ENCODE data around the gene LSMEM2. TPM values are rescaled to one million over a fixed set of nuclear protein-coding genes. Genes with fewer than 3 reads are reported as not detected.
A peak's percentile ranks its signal among the peaks of the same experiment; 100 is the strongest.

The LSMEM2 gene
- polyA plus RNA-seq, 2 of the 4 experiments (the other 2 are of a cell fraction) = 0.09 TPM; not detected in 1

- POLR2A ChIA-PET = interaction anchor here (0.7 to 1.3 kb wide), 2 partner anchors 10 to 29 kb away, joined by 3 to 4 read pairs; no protein-coding TSS in a partner anchor
- ATAC-seq = no peak
- WGBS (ENCODE audit: missing lambda C conversion rate) = 34% methylated on average over 13 of the region's 13 CpGs
- Histone ChIP-seq H3K4me2 (peak overlapping the region; percentile 99), H3K4me3 (peak overlapping the region; percentile 69), H3K9me3 (no peaks in the 10 kb centered on the region), H3K27ac (peak overlapping the region; percentile 76 to 91), H3K4me1 (peaks cover 30% of the 10 kb centered on the region)
- TF ChIP-seq CBX2 (IDR thresholded peaks at IDR 0.05; ENCODE audit: borderline replicate concordance, low read depth) (no peak), PHF8 (IDR thresholded peaks at IDR 0.05; ENCODE audit: borderline replicate concordance, low read depth) (0 out of 2 replicates have a peak, but pooled peaks have one; percentile 1)
- no peak for DNase-seq (ENCODE audit: low read depth in 1 of 2, low spot score in 1 of 2)
- FAIRE-seq = no peak
- CTCF ChIA-PET = interaction anchor here (0.9 to 16.1 kb wide), 5 partner anchors 9 to 89 kb away, joined by 3 to 219 read pairs (median 12); no protein-coding TSS in a partner anchor
Observed at GRCh38 chr3:50236484-50237132, 42.3 kb upstream of the LSMEM2 start.

- 81% methylated on average over 5 of the region's 7 CpGs for WGBS (ENCODE audit: missing lambda C conversion rate)
- FAIRE-seq (no peak), ATAC-seq (no peak), DNase-seq (ENCODE audit: low read depth in 1 of 2, low spot score in 1 of 2) (no peak)
- TF ChIP-seq CBX2 (IDR thresholded peaks at IDR 0.05; ENCODE audit: borderline replicate concordance, low read depth) = no peak
- TF ChIP-seq EHMT2 (IDR thresholded peaks at IDR 0.05; ENCODE audit: low read depth) = no peak
- no peak for TF ChIP-seq RARB (CRISPR knock-in tag; IDR thresholded peaks at IDR 0.05)
- TF ChIP-seq NFE2L2 (conservative IDR thresholded peaks at IDR 0.05; ENCODE audit: low read length) = no peak
- TF ChIP-seq FOSB (CRISPR knock-in tag; IDR thresholded peaks at IDR 0.05) = no peak
- TF ChIP-seq, protein P1, sequence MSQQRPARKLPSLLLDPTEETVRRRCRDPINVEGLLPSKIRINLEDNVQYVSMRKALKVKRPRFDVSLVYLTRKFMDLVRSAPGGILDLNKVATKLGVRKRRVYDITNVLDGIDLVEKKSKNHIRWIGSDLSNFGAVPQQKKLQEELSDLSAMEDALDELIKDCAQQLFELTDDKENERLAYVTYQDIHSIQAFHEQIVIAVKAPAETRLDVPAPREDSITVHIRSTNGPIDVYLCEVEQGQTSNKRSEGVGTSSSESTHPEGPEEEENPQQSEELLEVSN (IDR thresholded peaks at IDR 0.05; ENCODE audit: borderline replicate concordance, low read depth) = no peak
- TF ChIP-seq ZNF302 (CRISPR knock-in tag; IDR thresholded peaks at IDR 0.05) = no peak
- TF ChIP-seq SMC3 (IDR thresholded peaks at IDR 0.05) = no peak
- no peak for TF ChIP-seq KDM5A (IDR thresholded peaks at IDR 0.05)
- no peak for TF ChIP-seq SREBF2 (IDR thresholded peaks at IDR 0.05)
- no peak for TF ChIP-seq RFX5 (IDR thresholded peaks at IDR 0.05)
- TF ChIP-seq NPAS2 (CRISPR knock-in tag; IDR thresholded peaks at IDR 0.05; ENCODE audit: borderline replicate concordance) = no peak
- TF ChIP-seq, protein P2, sequence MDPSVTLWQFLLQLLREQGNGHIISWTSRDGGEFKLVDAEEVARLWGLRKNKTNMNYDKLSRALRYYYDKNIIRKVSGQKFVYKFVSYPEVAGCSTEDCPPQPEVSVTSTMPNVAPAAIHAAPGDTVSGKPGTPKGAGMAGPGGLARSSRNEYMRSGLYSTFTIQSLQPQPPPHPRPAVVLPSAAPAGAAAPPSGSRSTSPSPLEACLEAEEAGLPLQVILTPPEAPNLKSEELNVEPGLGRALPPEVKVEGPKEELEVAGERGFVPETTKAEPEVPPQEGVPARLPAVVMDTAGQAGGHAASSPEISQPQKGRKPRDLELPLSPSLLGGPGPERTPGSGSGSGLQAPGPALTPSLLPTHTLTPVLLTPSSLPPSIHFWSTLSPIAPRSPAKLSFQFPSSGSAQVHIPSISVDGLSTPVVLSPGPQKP (IDR thresholded peaks at IDR 0.05; ENCODE audit: low read depth, low read length) = no peak
- TF ChIP-seq, protein P3, sequence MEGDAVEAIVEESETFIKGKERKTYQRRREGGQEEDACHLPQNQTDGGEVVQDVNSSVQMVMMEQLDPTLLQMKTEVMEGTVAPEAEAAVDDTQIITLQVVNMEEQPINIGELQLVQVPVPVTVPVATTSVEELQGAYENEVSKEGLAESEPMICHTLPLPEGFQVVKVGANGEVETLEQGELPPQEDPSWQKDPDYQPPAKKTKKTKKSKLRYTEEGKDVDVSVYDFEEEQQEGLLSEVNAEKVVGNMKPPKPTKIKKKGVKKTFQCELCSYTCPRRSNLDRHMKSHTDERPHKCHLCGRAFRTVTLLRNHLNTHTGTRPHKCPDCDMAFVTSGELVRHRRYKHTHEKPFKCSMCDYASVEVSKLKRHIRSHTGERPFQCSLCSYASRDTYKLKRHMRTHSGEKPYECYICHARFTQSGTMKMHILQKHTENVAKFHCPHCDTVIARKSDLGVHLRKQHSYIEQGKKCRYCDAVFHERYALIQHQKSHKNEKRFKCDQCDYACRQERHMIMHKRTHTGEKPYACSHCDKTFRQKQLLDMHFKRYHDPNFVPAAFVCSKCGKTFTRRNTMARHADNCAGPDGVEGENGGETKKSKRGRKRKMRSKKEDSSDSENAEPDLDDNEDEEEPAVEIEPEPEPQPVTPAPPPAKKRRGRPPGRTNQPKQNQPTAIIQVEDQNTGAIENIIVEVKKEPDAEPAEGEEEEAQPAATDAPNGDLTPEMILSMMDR (IDR thresholded peaks at IDR 0.05) = no peak
- no peak for TF ChIP-seq HOXB13 (CRISPR knock-in tag; IDR thresholded peaks at IDR 0.05; ENCODE audit: low read depth)
- TF ChIP-seq, protein P4, sequence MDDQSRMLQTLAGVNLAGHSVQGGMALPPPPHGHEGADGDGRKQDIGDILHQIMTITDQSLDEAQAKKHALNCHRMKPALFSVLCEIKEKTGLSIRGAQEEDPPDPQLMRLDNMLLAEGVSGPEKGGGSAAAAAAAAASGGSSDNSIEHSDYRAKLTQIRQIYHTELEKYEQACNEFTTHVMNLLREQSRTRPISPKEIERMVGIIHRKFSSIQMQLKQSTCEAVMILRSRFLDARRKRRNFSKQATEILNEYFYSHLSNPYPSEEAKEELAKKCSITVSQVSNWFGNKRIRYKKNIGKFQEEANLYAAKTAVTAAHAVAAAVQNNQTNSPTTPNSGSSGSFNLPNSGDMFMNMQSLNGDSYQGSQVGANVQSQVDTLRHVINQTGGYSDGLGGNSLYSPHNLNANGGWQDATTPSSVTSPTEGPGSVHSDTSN (IDR thresholded peaks at IDR 0.05) = no peak
- Histone ChIP-seq H3K4me2 (peak overlapping the region; percentile 99), H3K4me3 (peak overlapping the region; percentile 69), H3K9me3 (no peaks in the 10 kb centered on the region), H3K27ac (peak overlapping the region; percentile 76 to 91; a peak in 4 of 6 replicates), H3K4me1 (peaks cover 30% of the 10 kb centered on the region)
- POLR2A ChIA-PET = interaction anchor here (0.7 kb wide), 1 partner anchor 9 kb away, joined by 3 read pairs; no protein-coding TSS in a partner anchor
- CTCF ChIA-PET = interaction anchor here (0.6 to 16.1 kb wide), 6 partner anchors 10 to 188 kb away, joined by 3 to 219 read pairs (median 8); no protein-coding TSS in a partner anchor
Observed at GRCh38 chr3:50237133-50237651, 41.7 kb upstream of the LSMEM2 start.

Measured in A549 (cell line).